Astrocyte of the cerebellum (primary cell): ENCODE measurements around the gene ADAP2.

Source experiments
- DNase-seq: peaks from one replicate; pipeline ENCODE4 v3.0.0-alpha.2; 2011; ENCODE audit warnings: low read depth
- H3K4me3 ChIP-seq: 2 replicates; pipeline ENCODE4 v1.5.1; 2011; ENCODE audit warnings: mild to moderate bottlenecking, low read depth, low read length, moderate library complexity
- in situ Hi-C: cut with HindIII; loops from 2 replicates; pipeline ENCODE4 v1.10.0; 2017; ENCODE audit warnings: low sequenced_read_pairs
- TF ChIP-seq, protein P1 (sequence below): IDR thresholded peaks from 2 replicates; pipeline ENCODE4 v1.5.1; 2012; ENCODE audit warnings: low read length, low read depth, moderate library complexity, mild to moderate bottlenecking; ENCODE audit errors: missing control alignments

Gene ADAP2

DNA sequence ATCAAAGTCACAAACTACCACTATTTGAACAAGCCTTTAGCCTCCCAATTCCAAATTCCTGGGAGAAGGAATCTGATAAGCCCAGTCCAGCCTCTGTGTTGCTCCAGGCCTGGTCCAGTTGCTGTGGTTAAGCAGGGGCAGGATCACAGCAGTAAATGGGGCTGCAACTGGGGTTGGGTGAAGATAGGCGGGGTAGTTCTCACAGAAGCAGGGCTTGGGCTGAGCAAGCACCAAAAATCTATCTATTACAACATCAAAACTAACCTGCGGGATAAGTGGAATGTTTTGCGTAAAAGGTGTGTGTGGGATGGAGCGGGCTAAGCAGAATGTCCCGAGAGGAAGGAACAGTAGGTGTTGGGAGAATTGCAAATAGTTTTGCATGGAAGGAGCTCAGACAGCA is 26.1 kb downstream of the ADAP2 start:
- no peak overlapping the region for H3K4me3 ChIP-seq
- TF ChIP-seq, protein P1, sequence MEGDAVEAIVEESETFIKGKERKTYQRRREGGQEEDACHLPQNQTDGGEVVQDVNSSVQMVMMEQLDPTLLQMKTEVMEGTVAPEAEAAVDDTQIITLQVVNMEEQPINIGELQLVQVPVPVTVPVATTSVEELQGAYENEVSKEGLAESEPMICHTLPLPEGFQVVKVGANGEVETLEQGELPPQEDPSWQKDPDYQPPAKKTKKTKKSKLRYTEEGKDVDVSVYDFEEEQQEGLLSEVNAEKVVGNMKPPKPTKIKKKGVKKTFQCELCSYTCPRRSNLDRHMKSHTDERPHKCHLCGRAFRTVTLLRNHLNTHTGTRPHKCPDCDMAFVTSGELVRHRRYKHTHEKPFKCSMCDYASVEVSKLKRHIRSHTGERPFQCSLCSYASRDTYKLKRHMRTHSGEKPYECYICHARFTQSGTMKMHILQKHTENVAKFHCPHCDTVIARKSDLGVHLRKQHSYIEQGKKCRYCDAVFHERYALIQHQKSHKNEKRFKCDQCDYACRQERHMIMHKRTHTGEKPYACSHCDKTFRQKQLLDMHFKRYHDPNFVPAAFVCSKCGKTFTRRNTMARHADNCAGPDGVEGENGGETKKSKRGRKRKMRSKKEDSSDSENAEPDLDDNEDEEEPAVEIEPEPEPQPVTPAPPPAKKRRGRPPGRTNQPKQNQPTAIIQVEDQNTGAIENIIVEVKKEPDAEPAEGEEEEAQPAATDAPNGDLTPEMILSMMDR, result no peak
- in situ Hi-C loops, result no loop called here
- DNase-seq, result no peak

GRCh38 chr17:30950189-30950588 is 28.4 kb downstream of the ADAP2 start:
- DNase-seq, result no peak
- TF ChIP-seq, protein P1, result no peak
- H3K4me3 ChIP-seq, result no peak overlapping the region
- in situ Hi-C loops, result no loop called here

- TF ChIP-seq, protein P1, result no peak
- DNase-seq, result peak; percentile 12
- H3K4me3 ChIP-seq, result no peak overlapping the region
- in situ Hi-C loops, result no loop called here
Observed at GRCh38 chr17:30950669-30951399, 29.1 kb downstream of the ADAP2 start.

GRCh38 chr17:30952638-30953393 is 31.1 kb downstream of the ADAP2 start:
- DNase-seq, result no peak
- in situ Hi-C loops, result no loop called here
- H3K4me3 ChIP-seq, result no peak overlapping the region
- TF ChIP-seq, protein P1, result no peak

- in situ Hi-C loops, result no loop called here
- no peak for DNase-seq
- TF ChIP-seq, protein P1, result no peak
- H3K4me3 ChIP-seq, result no peak overlapping the region
Observed at GRCh38 chr17:30954046-30954830, 32.5 kb downstream of the ADAP2 start.

- TF ChIP-seq, protein P1, result peak; percentile 19
- peak; percentile 8 for DNase-seq
Observed at GRCh38 chr17:30956764-30957374, 35.1 kb downstream of the ADAP2 start.

More at GRCh38 chr17:30956764-30957374, 35.1 kb downstream of the ADAP2 start:
- no peak overlapping the region for H3K4me3 ChIP-seq
- in situ Hi-C loops, result no loop called here
